Omental fat pad (tissue), 4 donors: ENCODE measurements around the gene ARRDC5. TPM values are rescaled to one million over a fixed set of nuclear protein-coding genes. Genes with fewer than 3 reads are reported as not detected.
"Not testable (repeated sequence)": the region's sequence is repeated elsewhere in the genome, so short reads cannot be mapped to it uniquely, and the experiment has no call there.

Experiments
- ATAC-seq: fragments of 150-250 bp; one replicate; pipeline ENCODE4 v1.9.1; 2016; ENCODE audit warnings: mild to moderate bottlenecking, moderate library complexity; ENCODE audit not compliant: low FRiP score
- DNase-seq: peaks from one replicate; pipeline ENCODE4 v3.0.0-alpha.2; 2019; ENCODE audit warnings: low spot score
- small RNA-seq: library from RNA; depleted of rRNA; stranded (forward); fragments of <200 nt; gene quantifications from one replicate; pipeline ENCODE3, GENCODE V24; 2016
- total RNA-seq, 4 donors: library from RNA; depleted of rRNA; stranded (reverse); fragments of >200 nt; gene quantifications; one replicate each; pipeline ENCODE4 v1.1.0, GENCODE V29; 2016
- TF ChIP-seq, protein P1 (sequence below), 3 donors: fragments of 450-650 bp; IDR thresholded peaks; one replicate each; pipeline ENCODE4 v1.5.1; 2016 to 2017; ENCODE audit warnings: antibody characterized with exemption in 3 of 3, mild to moderate bottlenecking in 3 of 3, moderate library complexity in 2 of 3

ARRDC5 gene
- total RNA-seq, 4 donors from 2014 or later = 0.69 to 1.1 TPM; not detected in 2

DNA sequence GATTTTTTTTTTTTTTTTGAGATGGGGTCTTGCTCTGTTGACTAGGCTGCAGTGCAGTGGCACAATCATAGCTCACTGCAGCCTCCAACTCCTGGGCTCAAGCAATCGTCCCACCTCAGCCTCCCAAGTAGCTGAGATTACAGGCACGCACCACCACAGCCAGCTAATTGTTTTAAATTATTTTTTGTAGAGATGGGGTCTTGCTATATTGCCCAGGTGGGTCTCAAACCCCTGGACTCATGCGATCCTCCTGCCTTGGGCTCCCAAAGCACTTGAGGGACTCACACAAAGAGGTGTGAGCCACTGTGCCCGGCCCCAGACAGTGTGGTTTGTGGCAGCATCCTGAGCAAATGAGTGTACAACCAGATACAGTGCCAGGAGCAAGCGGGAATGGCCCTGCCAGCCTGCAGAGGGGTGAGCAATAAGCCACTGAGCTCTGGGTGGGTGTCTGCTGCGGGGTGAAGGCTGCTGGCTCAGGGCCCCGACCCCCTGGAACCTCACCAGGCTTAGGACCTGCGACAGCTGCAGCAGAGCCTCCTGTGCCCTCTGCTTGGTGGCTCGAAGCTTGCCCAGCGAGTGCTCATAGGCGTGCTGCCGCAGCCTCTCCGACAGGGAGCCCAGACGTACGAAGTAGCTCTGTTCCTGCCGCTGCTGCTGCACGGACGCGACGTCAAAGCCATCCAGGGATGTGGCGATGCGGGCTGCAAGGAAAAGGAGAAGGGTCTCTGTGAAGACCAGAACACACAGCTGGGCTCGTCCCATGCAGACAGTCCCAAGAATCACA is 55.3 kb downstream of the ARRDC5 start:
- TF ChIP-seq, protein P1, sequence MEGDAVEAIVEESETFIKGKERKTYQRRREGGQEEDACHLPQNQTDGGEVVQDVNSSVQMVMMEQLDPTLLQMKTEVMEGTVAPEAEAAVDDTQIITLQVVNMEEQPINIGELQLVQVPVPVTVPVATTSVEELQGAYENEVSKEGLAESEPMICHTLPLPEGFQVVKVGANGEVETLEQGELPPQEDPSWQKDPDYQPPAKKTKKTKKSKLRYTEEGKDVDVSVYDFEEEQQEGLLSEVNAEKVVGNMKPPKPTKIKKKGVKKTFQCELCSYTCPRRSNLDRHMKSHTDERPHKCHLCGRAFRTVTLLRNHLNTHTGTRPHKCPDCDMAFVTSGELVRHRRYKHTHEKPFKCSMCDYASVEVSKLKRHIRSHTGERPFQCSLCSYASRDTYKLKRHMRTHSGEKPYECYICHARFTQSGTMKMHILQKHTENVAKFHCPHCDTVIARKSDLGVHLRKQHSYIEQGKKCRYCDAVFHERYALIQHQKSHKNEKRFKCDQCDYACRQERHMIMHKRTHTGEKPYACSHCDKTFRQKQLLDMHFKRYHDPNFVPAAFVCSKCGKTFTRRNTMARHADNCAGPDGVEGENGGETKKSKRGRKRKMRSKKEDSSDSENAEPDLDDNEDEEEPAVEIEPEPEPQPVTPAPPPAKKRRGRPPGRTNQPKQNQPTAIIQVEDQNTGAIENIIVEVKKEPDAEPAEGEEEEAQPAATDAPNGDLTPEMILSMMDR (IDR thresholded peaks at IDR 0.05) = no peak
- DNase-seq (no peak), ATAC-seq (no peak)

DNA sequence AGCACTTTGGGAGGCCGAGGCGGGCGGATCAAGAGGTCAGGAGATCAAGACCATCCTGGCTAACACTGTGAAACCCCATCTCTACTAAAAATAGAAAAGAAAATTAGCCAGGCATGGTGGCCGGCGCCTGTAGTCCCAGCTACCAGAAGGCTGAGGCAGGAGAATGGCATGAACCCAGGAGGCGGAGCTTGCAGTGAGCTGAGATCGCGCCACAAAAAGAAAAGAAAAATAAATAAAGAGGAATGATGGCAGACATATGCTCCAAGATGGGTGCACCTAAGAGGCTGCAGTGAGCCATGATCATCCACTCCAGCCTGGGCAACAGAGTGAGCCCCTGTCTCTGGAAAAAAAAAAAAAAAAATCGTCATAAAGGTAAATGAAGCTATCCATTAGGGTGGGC is 56.7 kb downstream of the ARRDC5 start:
- ATAC-seq = not testable (repeated sequence)

DNA sequence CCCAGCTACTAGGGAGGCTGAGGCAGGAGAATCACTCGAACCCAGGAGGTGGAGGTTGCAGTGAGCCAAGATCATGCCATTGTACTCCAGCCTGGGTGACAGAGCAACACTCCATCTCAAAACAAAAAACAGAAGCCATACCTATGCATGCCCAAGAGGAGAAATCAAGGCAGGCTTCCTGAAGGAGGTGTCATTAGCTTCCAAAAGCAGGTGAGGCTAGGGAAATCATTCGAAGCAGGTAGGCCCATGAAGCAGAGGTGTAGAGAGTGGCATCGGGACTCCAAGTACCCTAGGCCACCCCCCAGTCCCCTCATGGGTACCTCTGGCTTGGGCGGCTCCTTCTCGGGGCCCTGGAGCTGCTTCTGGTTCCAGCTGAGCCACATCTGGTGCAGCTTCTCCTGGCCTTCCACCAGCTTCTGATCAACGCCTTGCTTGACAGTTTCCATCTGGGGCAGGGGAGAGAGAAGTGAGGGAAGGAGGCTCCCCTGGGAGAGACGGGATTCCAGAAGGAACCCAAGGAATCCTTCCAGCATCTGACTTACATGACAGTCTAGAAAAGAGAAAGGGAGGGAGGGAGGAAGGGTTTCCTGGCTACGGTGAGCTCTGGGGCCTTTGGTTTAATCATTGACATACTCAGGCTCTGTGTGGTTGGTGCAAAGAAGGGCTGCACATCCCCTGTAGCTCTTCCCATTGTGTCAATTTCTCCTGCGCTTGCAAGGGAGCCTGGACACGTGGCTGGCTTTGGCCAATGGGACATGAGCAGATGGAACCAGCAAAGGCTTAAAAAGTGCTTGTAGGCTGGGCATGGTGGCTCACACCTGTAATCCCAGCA is 58.1 kb downstream of the ARRDC5 start:
- DNase-seq (no peak), ATAC-seq (no peak)

More for the DNA sequence above, 56.7 kb downstream of the ARRDC5 start:
- DNase-seq = not testable (repeated sequence)

DNA sequence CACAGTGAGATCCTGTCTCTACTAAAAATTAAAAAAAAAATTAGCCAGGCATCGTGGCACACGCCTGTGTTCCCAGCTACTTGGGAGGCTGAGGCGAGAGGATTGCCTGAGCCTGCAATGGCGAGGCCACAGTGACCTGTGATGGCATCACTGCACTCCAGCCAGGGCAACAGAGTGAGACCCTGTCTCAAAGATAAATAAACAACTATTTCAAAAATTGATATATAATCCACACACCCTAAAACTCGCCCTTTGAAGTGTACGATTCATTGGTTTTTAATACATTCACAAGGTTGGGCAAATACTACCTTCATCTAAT is 59.1 kb downstream of the ARRDC5 start:
- DNase-seq = no peak
- TF ChIP-seq, protein P1 (IDR thresholded peaks at IDR 0.05) = no peak
- no peak for ATAC-seq

More for the DNA sequence above, 58.1 kb downstream of the ARRDC5 start:
- TF ChIP-seq, protein P1 (IDR thresholded peaks at IDR 0.05) = no peak

Small RNA genes lying within 50 kb of the gene (small RNA-seq; reads per million reads assigned to genes)
- gene MIR4747 = not detected

Other genes with a start within 250 kb of the ARRDC5 start
- 10 to 100 TPM; 25.7 to 59.2 (median 51.6) TPM for gene MYDGF, start 232.6 kb downstream of the ARRDC5 start, total RNA-seq
- gene DPP9, start 179.1 kb downstream of the ARRDC5 start, total RNA-seq = 10 to 100 TPM; 25.3 to 42.9 (median 41.0) TPM
- gene FEM1A, start 111.2 kb downstream of the ARRDC5 start, total RNA-seq = 10 to 100 TPM; 11.8 to 22.1 (median 13.9) TPM
- 1 to 10 TPM; 4.1 to 8.5 (median 6.3) TPM for gene TICAM1, start 71.2 kb downstream of the ARRDC5 start, total RNA-seq
- 10 to 100 TPM; 23.1 to 64.0 (median 33.8) TPM for gene PLIN3, start 35.2 kb downstream of the ARRDC5 start, total RNA-seq
- 1 to 10 TPM in 2 of 4 donors, under 1 TPM in 2; 0.63 to 3.5 (median 1.0) TPM for gene UHRF1, start 6.6 kb upstream of the ARRDC5 start, total RNA-seq
- 10 to 100 TPM; 16.3 to 38.3 (median 22.4) TPM for gene KDM4B, start 66.2 kb upstream of the ARRDC5 start, total RNA-seq